ENCODE measurements around the gene AFDN.

The AFDN gene

GRCh38 chr6:167976708-167977107, 150.0 kb downstream of the AFDN start:
- H2AFZ ChIP-seq (ENCODE audit: low read depth, low read length, severe bottlenecking): no peak overlapping the region
- no peaks in the 10 kb centered on the region for H3K9me2 ChIP-seq (replicated peaks; ENCODE audit: insufficient read depth, low read length)
- H3K9me3 ChIP-seq (ENCODE audit: insufficient read depth, low read length): no peaks in the 10 kb centered on the region
- H3K27me3 ChIP-seq (ENCODE audit: low read length): no peaks in the 10 kb centered on the region
- H3K79me2 ChIP-seq (ENCODE audit: insufficient read depth, low read length): no peaks in the 10 kb centered on the region
- no peak overlapping the region for H3K4me2 ChIP-seq (ENCODE audit: low read depth, low read length, poor library complexity, severe bottlenecking)
- no peaks in the 10 kb centered on the region for H3K36me3 ChIP-seq (ENCODE audit: low read length)
- TF ChIP-seq CTCF (IDR thresholded peaks at IDR 0.05; ENCODE audit: insufficient read depth, low read length, poor library complexity, severe bottlenecking): no peak
- TF ChIP-seq EZH2phosphoT487 (conservative IDR thresholded peaks at IDR 0.05; ENCODE audit: low read length): no peak
- no peak overlapping the region for H3K27ac ChIP-seq (ENCODE audit: low read depth, low read length)
- no peaks in the 10 kb centered on the region for H3F3A ChIP-seq (ENCODE audit: insufficient read depth)
- H3K9ac ChIP-seq (ENCODE audit: low read length): no peak overlapping the region
- no peak overlapping the region for H3K4me3 ChIP-seq (ENCODE audit: insufficient read depth, low read length, poor library complexity, severe bottlenecking)
- H4K20me1 ChIP-seq (ENCODE audit: low read depth, low read length): no peaks in the 10 kb centered on the region

- Histone ChIP-seq H3K79me2 (ENCODE audit: insufficient read depth, low read length) (no peaks in the 10 kb centered on the region), H4K20me1 (ENCODE audit: low read depth, low read length) (no peaks in the 10 kb centered on the region), H3K9ac (ENCODE audit: low read length) (no peak overlapping the region), H2AFZ (ENCODE audit: low read depth, low read length, severe bottlenecking) (no peak overlapping the region), H3K9me2 (replicated peaks; ENCODE audit: insufficient read depth, low read length) (no peaks in the 10 kb centered on the region), H3K9me3 (ENCODE audit: insufficient read depth, low read length) (no peaks in the 10 kb centered on the region), H3K36me3 (ENCODE audit: low read length) (no peaks in the 10 kb centered on the region), H3K4me3 (ENCODE audit: insufficient read depth, low read length, poor library complexity, severe bottlenecking) (no peak overlapping the region), H3K27me3 (ENCODE audit: low read length) (no peaks in the 10 kb centered on the region), H3F3A (ENCODE audit: insufficient read depth) (no peaks in the 10 kb centered on the region), H3K27ac (ENCODE audit: low read depth, low read length) (no peak overlapping the region), H3K4me2 (ENCODE audit: low read depth, low read length, poor library complexity, severe bottlenecking) (no peak overlapping the region)
- TF ChIP-seq EZH2phosphoT487 (conservative IDR thresholded peaks at IDR 0.05; ENCODE audit: low read length): no peak
- no peak for TF ChIP-seq CTCF (IDR thresholded peaks at IDR 0.05; ENCODE audit: insufficient read depth, low read length, poor library complexity, severe bottlenecking)
These were observed 151.2 kb downstream of the AFDN start for GRCh38 chr6:167977717-167978467.

GRCh38 chr6:167978607-167979006, 151.9 kb downstream of the AFDN start:
- no peak for TF ChIP-seq EZH2phosphoT487 (conservative IDR thresholded peaks at IDR 0.05; ENCODE audit: low read length)
- no peak for TF ChIP-seq CTCF (IDR thresholded peaks at IDR 0.05; ENCODE audit: insufficient read depth, low read length, poor library complexity, severe bottlenecking)
- Histone ChIP-seq H3K4me2 (ENCODE audit: low read depth, low read length, poor library complexity, severe bottlenecking) (no peak overlapping the region), H3K36me3 (ENCODE audit: low read length) (no peaks in the 10 kb centered on the region), H3K4me3 (ENCODE audit: insufficient read depth, low read length, poor library complexity, severe bottlenecking) (no peak overlapping the region), H3K9ac (ENCODE audit: low read length) (no peak overlapping the region), H3K9me3 (ENCODE audit: insufficient read depth, low read length) (no peaks in the 10 kb centered on the region), H3K79me2 (ENCODE audit: insufficient read depth, low read length) (no peaks in the 10 kb centered on the region), H3K27me3 (ENCODE audit: low read length) (no peaks in the 10 kb centered on the region), H3F3A (ENCODE audit: insufficient read depth) (no peaks in the 10 kb centered on the region), H2AFZ (ENCODE audit: low read depth, low read length, severe bottlenecking) (no peak overlapping the region), H3K27ac (ENCODE audit: low read depth, low read length) (no peak overlapping the region), H4K20me1 (ENCODE audit: low read depth, low read length) (no peaks in the 10 kb centered on the region), H3K9me2 (replicated peaks; ENCODE audit: insufficient read depth, low read length) (no peaks in the 10 kb centered on the region)

Data from SU-DHL-6 (cell line).